ENCODE data around the gene RPTOR. TPM values are rescaled to one million over a fixed set of nuclear protein-coding genes. Genes with fewer than 3 reads are reported as not detected.

RPTOR gene
- total RNA-seq, 4 donors from 2014 or later: 34.1 to 65.8 (median 43.6) TPM

DNA sequence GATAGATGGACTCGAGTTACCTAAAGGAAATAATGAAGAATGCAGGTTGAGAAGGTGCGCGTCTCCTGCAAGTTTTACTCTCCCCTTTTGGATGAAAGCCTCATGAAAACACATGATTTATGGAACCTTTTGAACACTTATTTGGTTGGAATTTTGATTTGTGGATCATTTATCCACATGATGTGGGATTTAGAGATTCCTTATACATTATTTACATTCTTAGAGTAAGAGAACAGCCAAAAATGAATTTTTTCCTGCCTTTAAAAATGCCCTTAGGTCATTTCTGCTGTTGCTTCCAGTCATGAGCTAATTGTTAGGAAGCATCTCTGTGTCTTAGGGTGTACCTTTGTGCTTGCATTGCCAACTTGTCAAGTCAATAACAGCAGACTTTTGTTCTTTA lies 99.9 kb downstream of the RPTOR start:
- WGBS: 97% methylated on average over 3 of the region's 3 CpGs
- no peak overlapping the region for H3K4me3 ChIP-seq
- H3K9me3 ChIP-seq: no peaks in the 10 kb centered on the region
- TF ChIP-seq, protein P1, sequence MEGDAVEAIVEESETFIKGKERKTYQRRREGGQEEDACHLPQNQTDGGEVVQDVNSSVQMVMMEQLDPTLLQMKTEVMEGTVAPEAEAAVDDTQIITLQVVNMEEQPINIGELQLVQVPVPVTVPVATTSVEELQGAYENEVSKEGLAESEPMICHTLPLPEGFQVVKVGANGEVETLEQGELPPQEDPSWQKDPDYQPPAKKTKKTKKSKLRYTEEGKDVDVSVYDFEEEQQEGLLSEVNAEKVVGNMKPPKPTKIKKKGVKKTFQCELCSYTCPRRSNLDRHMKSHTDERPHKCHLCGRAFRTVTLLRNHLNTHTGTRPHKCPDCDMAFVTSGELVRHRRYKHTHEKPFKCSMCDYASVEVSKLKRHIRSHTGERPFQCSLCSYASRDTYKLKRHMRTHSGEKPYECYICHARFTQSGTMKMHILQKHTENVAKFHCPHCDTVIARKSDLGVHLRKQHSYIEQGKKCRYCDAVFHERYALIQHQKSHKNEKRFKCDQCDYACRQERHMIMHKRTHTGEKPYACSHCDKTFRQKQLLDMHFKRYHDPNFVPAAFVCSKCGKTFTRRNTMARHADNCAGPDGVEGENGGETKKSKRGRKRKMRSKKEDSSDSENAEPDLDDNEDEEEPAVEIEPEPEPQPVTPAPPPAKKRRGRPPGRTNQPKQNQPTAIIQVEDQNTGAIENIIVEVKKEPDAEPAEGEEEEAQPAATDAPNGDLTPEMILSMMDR (IDR thresholded peaks at IDR 0.05): no peak
- TF ChIP-seq POLR2A (IDR thresholded peaks at IDR 0.05; ENCODE audit: low read depth) (no peak), POLR2AphosphoS5 (IDR thresholded peaks at IDR 0.05) (no peak), EP300 (IDR thresholded peaks at IDR 0.05) (no peak)
- H3K27ac ChIP-seq (replicated peaks in 1 of 4): no peak overlapping the region
- H3K4me1 ChIP-seq: peaks cover 4 to 16% (median 9%) of the 10 kb centered on the region in 4 donors
- DNase-seq (ENCODE audit: extremely low spot score): no peak
- peaks cover 0 to 4% (median 0%) of the 10 kb centered on the region in 4 donors for H3K36me3 ChIP-seq
- no peaks in the 10 kb centered on the region for H3K27me3 ChIP-seq
- intact Hi-C loops (cut with DNase I): no loop called here

DNA sequence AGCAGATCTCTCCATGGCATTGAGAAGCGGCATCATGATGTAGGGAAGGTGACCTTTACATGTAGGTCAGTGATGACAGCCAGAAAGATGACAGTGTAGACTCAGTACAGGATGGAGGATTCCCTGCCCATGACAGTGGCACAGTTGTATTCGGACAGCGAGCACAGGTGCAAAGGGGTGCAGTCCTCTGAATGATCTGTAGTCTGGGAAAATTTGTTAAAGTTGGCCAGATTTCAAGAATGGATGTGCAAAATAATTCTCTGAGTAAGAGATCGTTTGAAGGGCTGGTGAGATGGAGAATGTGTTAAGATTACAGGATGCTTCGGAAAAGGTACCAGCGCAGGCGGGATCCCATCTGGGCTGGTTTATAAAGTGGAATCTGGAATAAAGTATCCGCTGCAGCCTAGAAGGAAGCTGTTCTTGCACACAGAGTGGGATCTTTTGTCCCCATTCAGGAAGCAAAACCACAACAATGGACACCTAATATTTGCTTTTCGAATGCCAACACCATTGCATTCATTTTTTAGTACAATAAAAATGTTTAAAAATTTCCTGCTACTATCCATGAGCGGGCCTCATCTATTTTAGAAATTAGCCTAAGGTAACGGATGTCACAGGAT lies 101.2 kb downstream of the RPTOR start:
- intact Hi-C loops (cut with DNase I): no loop called here
- H3K4me1 ChIP-seq: peaks cover 11 to 27% (median 19%) of the 10 kb centered on the region in 4 donors
- no peaks in the 10 kb centered on the region for H3K9me3 ChIP-seq
- no peak overlapping the region for H3K4me3 ChIP-seq
- no peaks in the 10 kb centered on the region for H3K27me3 ChIP-seq
- peaks cover 0 to 4% (median 0%) of the 10 kb centered on the region in 4 donors for H3K36me3 ChIP-seq
- 91% methylated on average over 11 of the region's 11 CpGs for WGBS
- TF ChIP-seq POLR2A (IDR thresholded peaks at IDR 0.05; ENCODE audit: low read depth) (no peak), EP300 (IDR thresholded peaks at IDR 0.05) (no peak), POLR2AphosphoS5 (IDR thresholded peaks at IDR 0.05) (no peak)
- TF ChIP-seq, protein P1 (IDR thresholded peaks at IDR 0.05): no peak
- H3K27ac ChIP-seq (replicated peaks in 1 of 4): no peak overlapping the region
- no peak for DNase-seq (ENCODE audit: extremely low spot score)

GRCh38 chr17:80646328-80646727 lies 101.7 kb downstream of the RPTOR start:
- no peak overlapping the region for H3K27ac ChIP-seq (replicated peaks in 1 of 4)
- H3K4me3 ChIP-seq: no peak overlapping the region
- no peaks in the 10 kb centered on the region for H3K27me3 ChIP-seq
- intact Hi-C loops (cut with DNase I): no loop called here
- TF ChIP-seq EP300 (IDR thresholded peaks at IDR 0.05): no peak
- TF ChIP-seq, protein P1 (IDR thresholded peaks at IDR 0.05): no peak
- no peak for TF ChIP-seq POLR2AphosphoS5 (IDR thresholded peaks at IDR 0.05)
- no peak for TF ChIP-seq POLR2A (IDR thresholded peaks at IDR 0.05; ENCODE audit: low read depth)
- peaks cover 0 to 4% (median 0%) of the 10 kb centered on the region in 4 donors for H3K36me3 ChIP-seq
- 93% methylated on average over 6 of the region's 9 CpGs for WGBS
- H3K4me1 ChIP-seq: peaks cover 12 to 27% (median 19%) of the 10 kb centered on the region in 4 donors
- no peaks in the 10 kb centered on the region for H3K9me3 ChIP-seq
- DNase-seq (ENCODE audit: extremely low spot score): no peak

DNA sequence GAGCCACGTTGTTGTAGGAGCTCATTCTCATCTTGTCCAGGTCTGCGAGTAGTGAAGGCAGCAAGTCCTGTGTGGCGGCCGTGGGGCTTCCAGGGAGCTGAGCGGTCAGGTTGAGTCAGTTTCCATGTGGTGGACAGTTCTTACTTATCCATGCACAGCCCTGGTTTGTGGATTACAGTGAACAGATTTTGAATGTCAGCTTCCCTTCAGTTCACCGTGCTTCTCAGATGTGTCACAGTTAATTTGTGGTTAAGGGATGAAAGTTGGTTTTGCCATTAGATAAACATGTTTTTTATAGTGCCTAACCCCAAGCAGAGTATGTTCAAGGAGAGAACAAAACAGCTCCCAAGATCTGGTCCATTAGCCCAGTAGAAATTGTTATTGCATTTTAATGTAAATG lies 103.1 kb downstream of the RPTOR start:
- Histone ChIP-seq H3K4me1 (peaks cover 12 to 27% (median 19%) of the 10 kb centered on the region in 4 donors), H3K27ac (replicated peaks in 1 of 4) (no peak overlapping the region), H3K27me3 (no peaks in the 10 kb centered on the region), H3K4me3 (no peak overlapping the region), H3K9me3 (no peaks in the 10 kb centered on the region), H3K36me3 (peaks cover 0 to 4% (median 0%) of the 10 kb centered on the region in 4 donors)
- intact Hi-C loops (cut with DNase I): no loop called here
- no peak for DNase-seq (ENCODE audit: extremely low spot score)
- 86% methylated on average over 6 of the region's 6 CpGs for WGBS
- TF ChIP-seq, protein P1 (IDR thresholded peaks at IDR 0.05): no peak
- TF ChIP-seq EP300 (IDR thresholded peaks at IDR 0.05) (no peak), POLR2AphosphoS5 (IDR thresholded peaks at IDR 0.05) (no peak), POLR2A (IDR thresholded peaks at IDR 0.05; ENCODE audit: low read depth) (no peak)

All from esophagus muscularis mucosa (tissue), 4 donors.